H7 (cell line): Measurements from ENCODE around the gene CYCS. TPM values are rescaled to one million over a fixed set of nuclear protein-coding genes. Genes with fewer than 3 reads are reported as not detected.
"Not testable (repeated sequence)": the region's sequence is repeated elsewhere in the genome, so short reads cannot be mapped to it uniquely, and the experiment has no call there.

Source experiments
- DNase-seq: peaks from one replicate; pipeline ENCODE4 v3.0.0; 2012
- H3K27me3 ChIP-seq: 2 replicates; pipeline ENCODE4 v1.6.0; 2011; ENCODE audit warnings: mild to moderate bottlenecking, low read length; ENCODE audit not compliant: control insufficient read depth, insufficient read depth
- H3K36me3 ChIP-seq: replicated peaks from 2 replicates; pipeline ENCODE4 v1.5.1; 2011; ENCODE audit warnings: low read length; ENCODE audit not compliant: control insufficient read depth, insufficient read depth
- H3K4me3 ChIP-seq: 2 replicates; pipeline ENCODE4 v1.5.1; 2011; ENCODE audit warnings: low read depth, mild to moderate bottlenecking, control low read depth, low read length, moderate library complexity; ENCODE audit not compliant: insufficient read depth
- total RNA-seq: library from RNA; depleted of rRNA; stranded (reverse); fragments of >200 nt; shearing (Covaris generic); gene quantifications from 2 replicates; pipeline ENCODE4 v1.2.3, GENCODE V29; 2014

Gene CYCS
- total RNA-seq, 1 experiment from 2014 or later: 121 TPM

GRCh38 chr7:25101817-25102216 lies 23.2 kb downstream of the CYCS start:
- Histone ChIP-seq H3K27me3 (no peaks in the 10 kb centered on the region), H3K4me3 (no peak overlapping the region), H3K36me3 (no peaks in the 10 kb centered on the region)
- DNase-seq: no peak

GRCh38 chr7:25098096-25099046 lies 26.7 kb downstream of the CYCS start:
- no peaks in the 10 kb centered on the region for H3K27me3 ChIP-seq
- peak; percentile 73 for DNase-seq
- H3K36me3 ChIP-seq: no peaks in the 10 kb centered on the region
- no peak overlapping the region for H3K4me3 ChIP-seq

- no peaks in the 10 kb centered on the region for H3K27me3 ChIP-seq
- DNase-seq: no peak
- no peaks in the 10 kb centered on the region for H3K36me3 ChIP-seq
- no peak overlapping the region for H3K4me3 ChIP-seq
Observed at GRCh38 chr7:25095516-25096345, 29.3 kb downstream of the CYCS start.

- Histone ChIP-seq H3K4me3 (no peak overlapping the region), H3K27me3 (no peaks in the 10 kb centered on the region), H3K36me3 (no peaks in the 10 kb centered on the region)
- DNase-seq: peak; percentile 82
Observed at GRCh38 chr7:25093268-25093826, 31.7 kb downstream of the CYCS start.

- no peak for DNase-seq
Observed at GRCh38 chr7:25091779-25092178, 33.3 kb downstream of the CYCS start.

GRCh38 chr7:25091176-25091575 lies 33.9 kb downstream of the CYCS start:
- no peaks in the 10 kb centered on the region for H3K27me3 ChIP-seq
- DNase-seq: no peak
- no peak overlapping the region for H3K4me3 ChIP-seq
- H3K36me3 ChIP-seq: no peaks in the 10 kb centered on the region

More at GRCh38 chr7:25091779-25092178, 33.3 kb downstream of the CYCS start:
- Histone ChIP-seq H3K4me3 (no peak overlapping the region), H3K36me3 (no peaks in the 10 kb centered on the region), H3K27me3 (no peaks in the 10 kb centered on the region)

- H3K27me3 ChIP-seq: no peaks in the 10 kb centered on the region
- no peak overlapping the region for H3K4me3 ChIP-seq
- DNase-seq: no peak
- no peaks in the 10 kb centered on the region for H3K36me3 ChIP-seq
Observed at GRCh38 chr7:25090374-25090773, 34.7 kb downstream of the CYCS start.

GRCh38 chr7:25087855-25088254 lies 37.2 kb downstream of the CYCS start:
- Histone ChIP-seq H3K36me3 (no peaks in the 10 kb centered on the region), H3K27me3 (no peaks in the 10 kb centered on the region), H3K4me3 (no peak overlapping the region)
- no peak for DNase-seq

- no peak for DNase-seq
- no peaks in the 10 kb centered on the region for H3K27me3 ChIP-seq
Observed at GRCh38 chr7:25084821-25085220, 40.2 kb downstream of the CYCS start.

GRCh38 chr7:25083201-25083600 lies 41.9 kb downstream of the CYCS start:
- DNase-seq: no peak
- no peaks in the 10 kb centered on the region for H3K27me3 ChIP-seq
- no peaks in the 10 kb centered on the region for H3K36me3 ChIP-seq
- H3K4me3 ChIP-seq: no peak overlapping the region

More at GRCh38 chr7:25084821-25085220, 40.2 kb downstream of the CYCS start:
- no peaks in the 10 kb centered on the region for H3K36me3 ChIP-seq
- no peak overlapping the region for H3K4me3 ChIP-seq

GRCh38 chr7:25082041-25082440 lies 43.0 kb downstream of the CYCS start:
- DNase-seq, H3K36me3 ChIP-seq, H3K4me3 ChIP-seq, H3K27me3 ChIP-seq: not testable (repeated sequence)

- no peak for DNase-seq
- no peak overlapping the region for H3K4me3 ChIP-seq
- H3K36me3 ChIP-seq: no peaks in the 10 kb centered on the region
- no peaks in the 10 kb centered on the region for H3K27me3 ChIP-seq
Observed at GRCh38 chr7:25077096-25077495, 48.0 kb downstream of the CYCS start.

- Histone ChIP-seq H3K36me3 (no peaks in the 10 kb centered on the region), H3K27me3 (no peaks in the 10 kb centered on the region), H3K4me3 (no peak overlapping the region)
- no peak for DNase-seq
Observed at GRCh38 chr7:25075459-25075858, 49.6 kb downstream of the CYCS start.

- no peak for DNase-seq
- no peaks in the 10 kb centered on the region for H3K36me3 ChIP-seq
- no peak overlapping the region for H3K4me3 ChIP-seq
- H3K27me3 ChIP-seq: no peaks in the 10 kb centered on the region
Observed at GRCh38 chr7:25073451-25073850, 51.6 kb downstream of the CYCS start.
